ENCODE data around the gene RSPH1.
A peak's percentile ranks its signal among the peaks of the same experiment; 100 is the strongest.

RSPH1 gene

GRCh38 chr21:42444745-42445059 is 51.3 kb downstream of the RSPH1 start:
- peaks cover 81% of the 10 kb centered on the region for H3K36me3 ChIP-seq (ENCODE audit: insufficient read depth, low read length)
- H3K4me2 ChIP-seq (ENCODE audit: insufficient read depth, low read length), result no peak overlapping the region
- H3K27ac ChIP-seq (ENCODE audit: low read length), result peak overlapping the region; percentile 22; the same call in 1 of the 2 replicates
- peaks cover 13% of the 10 kb centered on the region for H3K4me1 ChIP-seq (ENCODE audit: insufficient read depth, low read length)
- H3K79me2 ChIP-seq (ENCODE audit: insufficient read depth, low read length), result no peaks in the 10 kb centered on the region
- H3K9ac ChIP-seq (ENCODE audit: low read depth, low read length), result no peak overlapping the region
- H4K20me1 ChIP-seq (ENCODE audit: insufficient read depth, low read length), result no peaks in the 10 kb centered on the region
- H2AFZ ChIP-seq (ENCODE audit: low read depth, low read length), result no peak overlapping the region
- no peak for ATAC-seq (ENCODE audit: insufficient read depth, low read depth)
- H3K27me3 ChIP-seq (ENCODE audit: insufficient read depth, low read length, poor library complexity), result no peaks in the 10 kb centered on the region
- TF ChIP-seq EZH2 (IDR thresholded peaks at IDR 0.05; ENCODE audit: borderline replicate concordance, low read depth, low read length, severe bottlenecking), result no peak
- no peaks in the 10 kb centered on the region for H3K9me3 ChIP-seq (ENCODE audit: insufficient read depth, low read length, severe bottlenecking)
- DNase-seq, result no peak
- no peak overlapping the region for H3K4me3 ChIP-seq (ENCODE audit: low read depth in 1 of 2, low read length in 2 of 2)

- Histone ChIP-seq H3K79me2 (ENCODE audit: insufficient read depth, low read length) (no peaks in the 10 kb centered on the region), H3K9me3 (ENCODE audit: insufficient read depth, low read length, severe bottlenecking) (no peaks in the 10 kb centered on the region), H3K36me3 (ENCODE audit: insufficient read depth, low read length) (peaks cover 86% of the 10 kb centered on the region), H3K4me2 (ENCODE audit: insufficient read depth, low read length) (no peak overlapping the region), H3K27me3 (ENCODE audit: insufficient read depth, low read length, poor library complexity) (no peaks in the 10 kb centered on the region), H3K4me3 (ENCODE audit: low read depth in 1 of 2, low read length in 2 of 2) (no peak overlapping the region), H4K20me1 (ENCODE audit: insufficient read depth, low read length) (no peaks in the 10 kb centered on the region), H2AFZ (ENCODE audit: low read depth, low read length) (no peak overlapping the region), H3K4me1 (ENCODE audit: insufficient read depth, low read length) (peaks cover 7% of the 10 kb centered on the region), H3K9ac (ENCODE audit: low read depth, low read length) (no peak overlapping the region), H3K27ac (ENCODE audit: low read length) (peak overlapping the region; percentile 19; the same call in 1 of the 2 replicates)
- no peak for ATAC-seq (ENCODE audit: insufficient read depth, low read depth)
- TF ChIP-seq EZH2 (IDR thresholded peaks at IDR 0.05; ENCODE audit: borderline replicate concordance, low read depth, low read length, severe bottlenecking), result no peak
- TF ChIP-seq CTCF (IDR thresholded peaks at IDR 0.05; ENCODE audit: borderline replicate concordance, extremely low read depth, low read length, poor library complexity, severe bottlenecking), result no peak
- no peak for DNase-seq
Measured at GRCh38 chr21:42443876-42444744, 51.9 kb downstream of the RSPH1 start.

GRCh38 chr21:42443181-42443785 is 52.7 kb downstream of the RSPH1 start:
- DNase-seq, result no peak
- Histone ChIP-seq H3K36me3 (ENCODE audit: insufficient read depth, low read length) (peaks cover 95% of the 10 kb centered on the region), H3K4me3 (ENCODE audit: low read depth in 1 of 2, low read length in 2 of 2) (no peak overlapping the region), H4K20me1 (ENCODE audit: insufficient read depth, low read length) (no peaks in the 10 kb centered on the region), H3K27me3 (ENCODE audit: insufficient read depth, low read length, poor library complexity) (no peaks in the 10 kb centered on the region), H3K9me3 (ENCODE audit: insufficient read depth, low read length, severe bottlenecking) (no peaks in the 10 kb centered on the region), H3K4me2 (ENCODE audit: insufficient read depth, low read length) (no peak overlapping the region), H3K79me2 (ENCODE audit: insufficient read depth, low read length) (no peaks in the 10 kb centered on the region), H3K27ac (ENCODE audit: low read length) (no peak overlapping the region), H3K4me1 (ENCODE audit: insufficient read depth, low read length) (no peaks in the 10 kb centered on the region; the same call in 1 of the 2 replicates), H2AFZ (ENCODE audit: low read depth, low read length) (no peak overlapping the region), H3K9ac (ENCODE audit: low read depth, low read length) (no peak overlapping the region)
- no peak for ATAC-seq (ENCODE audit: insufficient read depth, low read depth)
- TF ChIP-seq EZH2 (IDR thresholded peaks at IDR 0.05; ENCODE audit: borderline replicate concordance, low read depth, low read length, severe bottlenecking) (no peak), CTCF (IDR thresholded peaks at IDR 0.05; ENCODE audit: borderline replicate concordance, extremely low read depth, low read length, poor library complexity, severe bottlenecking) (no peak)

GRCh38 chr21:42441963-42442362 is 54.1 kb downstream of the RSPH1 start:
- Histone ChIP-seq H3K27me3 (ENCODE audit: insufficient read depth, low read length, poor library complexity) (no peaks in the 10 kb centered on the region), H3K9me3 (ENCODE audit: insufficient read depth, low read length, severe bottlenecking) (no peaks in the 10 kb centered on the region), H3K4me2 (ENCODE audit: insufficient read depth, low read length) (no peak overlapping the region), H4K20me1 (ENCODE audit: insufficient read depth, low read length) (no peaks in the 10 kb centered on the region), H3K36me3 (ENCODE audit: insufficient read depth, low read length) (peaks cover 97% of the 10 kb centered on the region), H3K4me3 (ENCODE audit: low read depth in 1 of 2, low read length in 2 of 2) (no peak overlapping the region), H3K79me2 (ENCODE audit: insufficient read depth, low read length) (no peaks in the 10 kb centered on the region), H2AFZ (ENCODE audit: low read depth, low read length) (no peak overlapping the region), H3K27ac (ENCODE audit: low read length) (peak overlapping the region; percentile 42; the same call in 1 of the 2 replicates), H3K9ac (ENCODE audit: low read depth, low read length) (no peak overlapping the region), H3K4me1 (ENCODE audit: insufficient read depth, low read length) (no peaks in the 10 kb centered on the region)
- ATAC-seq (ENCODE audit: insufficient read depth, low read depth) (no peak), DNase-seq (no peak)
- TF ChIP-seq EZH2 (IDR thresholded peaks at IDR 0.05; ENCODE audit: borderline replicate concordance, low read depth, low read length, severe bottlenecking), result no peak
- TF ChIP-seq CTCF (IDR thresholded peaks at IDR 0.05; ENCODE audit: borderline replicate concordance, extremely low read depth, low read length, poor library complexity, severe bottlenecking), result no peak
